CD4-positive, alpha-beta T cell treated with Interferon gamma for 1 hour (primary cell): ENCODE results near the gene GPSM1.
"Not testable (repeated sequence)": the region's sequence is repeated elsewhere in the genome, so short reads cannot be mapped to it uniquely, and the experiment has no call there.

ENCODE experiments used
- DNase-seq: peaks from one replicate; pipeline ENCODE4 v3.0.0-alpha.2; 2020

The GPSM1 gene

GRCh38 chr9:136401173-136401922, 74.0 kb downstream of the GPSM1 start:
- DNase-seq, result no peak

GRCh38 chr9:136402067-136402466, 74.7 kb downstream of the GPSM1 start:
- no peak for DNase-seq

GRCh38 chr9:136403538-136403914, 76.2 kb downstream of the GPSM1 start:
- peak; percentile 74 for DNase-seq

GRCh38 chr9:136403915-136404800, 76.8 kb downstream of the GPSM1 start:
- DNase-seq, result no peak

- DNase-seq, result no peak
Measured at GRCh38 chr9:136404801-136405136, 77.4 kb downstream of the GPSM1 start.

- no peak for DNase-seq
Measured at GRCh38 chr9:136405481-136405880, 78.1 kb downstream of the GPSM1 start.

GRCh38 chr9:136405904-136406303, 78.6 kb downstream of the GPSM1 start:
- not testable (repeated sequence) for DNase-seq

GRCh38 chr9:136407061-136407460, 79.7 kb downstream of the GPSM1 start:
- not testable (repeated sequence) for DNase-seq

- DNase-seq, result no peak
Measured at GRCh38 chr9:136407911-136408310, 80.6 kb downstream of the GPSM1 start.
